ENCODE data around the gene GALNS. TPM values are rescaled to one million over a fixed set of nuclear protein-coding genes. Genes with fewer than 3 reads are reported as not detected.

The GALNS gene
- total RNA-seq, 1 experiment from 2014 or later = 7.4 TPM

DNA sequence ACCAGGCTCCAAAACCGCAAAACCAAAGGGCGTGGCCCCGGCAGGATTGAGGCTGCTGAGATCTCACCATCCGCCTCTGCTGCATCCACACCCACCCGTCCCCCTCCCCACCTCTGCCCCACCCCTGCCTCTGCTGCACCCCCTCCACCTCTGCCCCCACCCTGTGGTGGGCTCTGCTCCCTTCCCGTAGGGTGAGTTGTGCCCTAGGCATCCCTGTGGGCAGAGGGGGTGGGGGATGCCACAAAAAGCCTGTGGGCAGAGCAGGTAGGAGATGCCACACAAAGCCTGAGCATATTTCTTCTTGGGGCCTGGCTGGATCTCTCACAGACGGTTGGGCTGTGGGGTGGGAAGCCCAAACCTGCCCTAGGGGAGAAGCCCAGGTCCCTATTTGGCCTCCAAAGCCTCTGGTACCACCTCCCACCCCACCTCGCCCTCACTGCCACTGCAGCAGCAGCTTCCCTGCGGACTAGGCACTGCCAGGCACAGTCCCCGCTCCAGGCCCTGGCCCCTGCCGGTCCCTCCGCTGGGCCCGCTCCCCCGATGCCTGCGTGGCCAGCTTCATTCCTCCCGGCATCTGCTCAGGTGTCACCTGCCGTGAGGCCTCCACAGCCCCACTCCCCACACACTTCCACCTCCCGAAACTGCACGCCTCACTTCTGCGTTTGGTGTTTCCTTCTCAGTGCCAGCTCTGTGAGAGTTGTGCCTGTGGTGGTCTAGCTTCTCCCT lies 21.0 kb upstream of the GALNS start:
- DNase-seq (ENCODE audit: low read depth) = no peak

GRCh38 chr16:88876942-88877526 lies 20.3 kb upstream of the GALNS start:
- no peak for DNase-seq (ENCODE audit: low read depth)

- DNase-seq (ENCODE audit: low read depth) = no peak
Measured at GRCh38 chr16:88875703-88876234, 19.0 kb upstream of the GALNS start.

DNA sequence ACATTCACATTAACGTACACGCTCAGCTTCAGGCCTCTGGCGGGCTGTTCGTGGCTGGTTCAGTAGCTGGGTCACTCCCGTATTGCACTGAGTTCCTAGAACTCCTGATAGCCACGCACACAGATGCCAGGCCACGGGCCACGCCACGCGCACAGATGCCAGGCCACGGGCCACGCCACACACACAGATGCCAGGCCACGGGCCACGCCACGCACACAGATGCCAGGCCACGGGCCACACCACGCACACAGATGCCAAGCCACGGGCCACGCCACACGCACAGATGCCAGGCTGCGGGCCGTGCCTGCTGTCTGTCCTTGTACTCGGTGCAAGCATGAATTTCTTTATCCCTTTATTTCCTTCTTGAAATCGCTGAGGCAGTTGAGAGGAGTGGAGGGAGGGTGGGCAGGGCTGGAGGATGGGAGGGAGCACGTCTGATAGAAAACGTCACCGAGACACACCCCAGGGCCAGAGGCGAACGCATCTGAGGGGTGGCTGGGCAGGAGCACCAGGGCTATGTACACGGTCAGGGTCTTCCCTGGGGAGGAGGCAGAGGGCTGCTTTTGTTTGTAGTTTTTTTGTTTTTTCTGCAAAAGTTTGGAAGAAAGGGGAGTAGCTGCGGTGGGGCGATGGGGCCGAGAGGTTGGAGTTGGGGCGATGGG lies 18.3 kb upstream of the GALNS start:
- no peak for DNase-seq (ENCODE audit: low read depth)

DNA sequence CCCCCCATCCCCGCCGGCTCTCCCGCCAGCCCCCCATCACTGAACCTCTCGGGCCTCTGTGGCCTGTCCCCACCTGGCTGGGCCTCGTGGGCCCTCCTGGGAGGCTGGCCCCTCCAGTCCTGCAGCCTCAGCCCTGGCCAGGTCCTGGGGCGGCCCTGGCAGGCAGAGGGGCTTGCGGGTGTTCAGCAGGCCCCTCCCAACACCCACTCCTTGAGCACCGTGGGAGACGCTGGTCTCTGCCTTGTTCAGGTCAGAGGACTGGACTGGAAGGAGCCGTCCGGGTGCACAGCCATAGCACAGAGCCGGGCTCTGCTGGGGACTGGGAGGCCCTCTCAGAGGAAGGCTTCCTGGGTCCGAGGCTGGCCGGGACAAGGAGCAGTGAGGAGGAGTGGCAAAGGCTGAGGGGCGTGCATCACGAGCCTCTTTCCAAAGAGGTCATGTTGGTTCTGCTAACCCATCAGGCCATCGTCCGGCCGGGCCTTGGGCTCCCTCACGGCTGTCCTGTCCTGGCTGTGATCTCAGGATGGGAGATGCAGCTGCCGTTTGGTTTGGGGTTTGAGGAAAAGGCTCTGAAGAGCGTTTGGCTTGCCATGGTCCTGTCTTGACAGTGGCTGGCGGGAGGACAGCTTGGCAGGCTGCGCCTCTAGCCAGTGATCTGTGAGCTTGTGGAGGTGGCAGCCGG lies 16.0 kb upstream of the GALNS start:
- DNase-seq (ENCODE audit: low read depth) = no peak

DNA sequence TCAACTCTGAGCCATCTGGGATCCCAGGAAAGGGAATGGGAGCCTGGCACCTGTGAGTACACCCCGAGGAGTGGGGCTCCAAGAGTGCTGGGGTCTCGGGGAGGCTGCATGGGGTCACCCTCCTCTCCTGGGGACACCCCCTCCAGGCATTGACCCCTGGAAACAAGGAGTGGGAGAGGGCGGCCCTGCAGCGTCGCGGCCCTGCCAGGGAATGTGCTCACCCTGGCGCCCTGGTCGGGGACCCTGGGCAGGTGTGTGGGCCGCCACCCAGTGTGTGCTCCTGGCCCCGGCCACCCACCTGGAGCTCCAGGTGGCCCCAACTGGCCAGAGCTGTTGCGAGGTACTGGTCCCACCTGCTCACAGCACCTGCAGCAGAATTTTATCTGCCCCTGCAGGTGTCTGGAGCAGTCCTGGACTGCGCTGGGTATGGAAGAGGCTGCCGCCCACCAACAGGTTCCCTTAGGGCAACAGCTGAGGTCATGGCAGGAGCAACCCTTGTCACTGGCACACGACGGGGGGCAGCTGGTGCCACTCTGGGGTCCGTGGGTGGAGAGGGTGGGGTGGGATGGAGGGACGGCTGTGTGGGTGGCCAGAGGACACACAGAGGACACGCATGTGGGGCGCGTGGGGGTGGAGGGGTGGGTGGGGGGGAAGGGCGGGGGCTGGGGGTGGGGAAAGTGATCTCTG lies 15.1 kb upstream of the GALNS start:
- DNase-seq (ENCODE audit: low read depth) = no peak

DNA sequence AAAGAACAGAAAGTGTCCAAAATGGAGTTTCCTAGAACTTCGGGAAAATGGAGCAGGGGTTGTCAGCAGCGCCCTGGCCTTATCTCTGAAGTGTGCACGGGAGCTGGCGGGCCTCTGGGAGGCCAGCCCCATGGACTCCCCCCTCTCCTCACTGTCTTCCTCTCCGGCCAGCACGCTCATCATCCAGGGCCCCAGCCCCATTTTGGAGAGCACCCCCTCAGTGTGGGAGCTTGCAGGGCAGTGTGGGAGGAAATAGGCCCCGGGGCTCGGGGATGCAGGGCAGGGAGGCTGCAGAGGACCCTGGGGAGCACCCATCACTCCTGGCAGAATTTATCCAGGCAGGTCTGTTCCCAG lies 14.6 kb upstream of the GALNS start:
- DNase-seq (ENCODE audit: low read depth) = no peak

DNA sequence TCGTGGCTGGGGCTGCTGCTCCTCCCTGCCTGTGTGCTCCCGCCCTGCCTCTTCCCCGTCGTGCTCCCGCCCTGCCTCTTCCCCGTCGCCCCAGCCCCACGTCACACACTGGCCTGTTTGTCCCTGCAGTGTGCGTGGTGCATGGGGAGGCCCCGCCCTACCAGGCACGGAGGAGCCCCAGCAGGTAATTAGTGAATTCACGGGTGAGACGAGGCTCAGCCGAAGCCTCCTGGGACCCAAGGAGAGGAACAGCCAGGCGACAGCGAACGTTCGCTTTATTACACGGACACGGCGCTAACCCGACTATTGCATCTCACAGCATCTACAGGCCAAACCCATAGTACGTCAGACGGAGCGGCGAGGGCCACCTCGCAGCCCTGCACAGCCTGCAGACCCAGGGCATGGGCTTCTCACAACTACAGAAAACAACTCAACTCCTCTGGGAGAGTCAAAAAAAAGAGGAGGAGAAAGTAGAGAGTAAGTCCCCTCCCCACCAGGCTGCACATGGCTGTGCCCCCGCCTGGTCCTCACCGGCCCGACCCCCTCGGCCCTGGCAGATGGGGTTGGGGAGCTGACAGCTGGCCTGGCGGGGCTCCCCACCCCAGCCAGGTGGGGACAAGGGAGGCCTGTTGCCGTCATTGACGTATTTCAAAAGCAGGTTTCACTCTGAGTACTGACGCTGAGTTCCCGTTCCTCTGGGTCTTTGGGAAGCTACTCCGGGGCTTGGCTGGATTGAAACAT lies 14.0 kb upstream of the GALNS start:
- DNase-seq (ENCODE audit: low read depth) = no peak

DNA sequence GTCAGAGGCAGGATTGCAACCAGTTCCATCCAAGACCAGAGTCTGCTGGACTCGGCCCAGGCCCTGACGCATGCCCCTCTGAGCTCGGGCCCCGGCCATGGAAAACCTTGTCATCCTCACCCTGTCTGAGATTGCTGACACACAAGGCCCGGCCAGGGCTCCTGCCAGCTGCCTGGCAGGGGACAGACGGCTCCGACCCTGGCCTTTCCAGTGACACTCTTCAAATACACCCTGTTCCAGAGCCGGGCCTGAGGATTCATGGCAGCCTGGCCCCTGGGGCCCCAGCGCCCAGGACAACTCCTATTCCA lies 12.9 kb upstream of the GALNS start:
- DNase-seq (ENCODE audit: low read depth) = no peak

DNA sequence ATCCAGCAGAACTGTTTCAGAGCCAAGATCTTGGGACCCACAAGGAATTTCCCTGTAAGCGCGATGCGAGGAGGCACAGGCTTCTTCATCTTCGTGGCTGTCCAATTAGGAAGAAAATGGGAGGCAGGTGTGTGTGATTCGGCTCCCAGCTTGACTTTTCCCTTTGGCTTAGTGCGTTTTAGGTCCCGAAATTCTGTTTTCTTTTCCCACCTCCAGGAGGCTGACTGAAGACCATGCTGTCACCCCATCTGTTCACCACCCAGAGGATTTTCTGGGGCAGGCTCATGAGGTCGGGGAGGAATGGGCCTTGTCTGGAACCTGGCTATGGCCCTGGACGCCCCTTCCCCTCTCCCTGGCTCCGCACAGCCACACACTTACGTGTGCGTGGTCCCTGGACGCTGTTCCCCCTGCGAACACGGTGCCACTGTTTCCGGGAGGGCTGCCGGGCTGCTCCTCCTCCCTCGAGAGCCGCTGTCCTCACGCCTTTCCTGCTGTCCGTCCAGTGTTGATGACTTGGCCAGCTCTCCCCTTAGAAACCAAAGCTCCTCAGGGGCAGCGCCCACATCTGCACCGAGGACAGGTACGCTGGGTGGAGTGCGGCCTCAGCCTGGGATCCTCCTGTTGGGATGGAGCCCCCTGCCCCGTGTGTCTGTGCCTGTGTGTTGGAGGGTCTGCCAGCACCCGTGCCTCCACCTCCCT lies 12.4 kb upstream of the GALNS start:
- DNase-seq (ENCODE audit: low read depth) = no peak

GRCh38 chr16:88867581-88868246 lies 11.0 kb upstream of the GALNS start:
- no peak for DNase-seq (ENCODE audit: low read depth)

DNA sequence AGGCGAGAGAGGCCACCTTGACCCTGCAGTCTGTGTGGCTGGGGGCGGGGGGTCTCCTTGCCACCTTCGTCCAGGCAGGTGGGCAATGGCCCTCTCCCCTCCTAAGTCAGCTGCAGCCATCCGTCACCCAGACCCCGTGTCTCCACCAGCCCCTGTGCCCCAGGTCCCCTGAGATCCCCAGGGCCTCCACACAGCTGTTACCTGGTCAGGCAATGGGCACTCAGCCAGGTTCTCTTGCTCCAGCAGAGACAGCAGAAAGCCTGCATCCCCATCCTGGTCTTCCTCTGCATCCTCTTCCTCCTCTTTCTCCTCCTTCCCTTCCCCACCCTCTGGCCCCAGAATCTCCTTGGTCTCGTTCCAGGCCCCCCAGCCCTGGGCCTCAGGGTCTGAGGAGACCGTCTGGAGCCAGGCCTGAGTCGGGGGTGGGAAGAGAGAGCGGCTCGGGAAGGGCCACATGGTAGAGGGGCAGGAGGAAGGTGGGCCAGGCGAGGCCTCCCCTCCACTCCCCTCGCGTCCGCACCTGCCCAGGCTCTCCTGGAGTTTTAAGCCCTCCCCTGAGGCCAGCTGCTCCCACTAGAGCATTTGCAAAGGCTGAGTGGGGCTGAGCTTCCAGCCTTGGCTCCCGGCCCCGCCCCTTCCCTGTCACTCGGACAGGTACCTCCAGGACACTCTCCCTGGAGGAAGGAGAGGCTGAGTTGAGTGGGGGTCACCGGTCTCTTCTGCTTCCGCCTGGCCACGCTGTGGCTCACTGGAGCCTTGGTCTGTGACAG lies 9.6 kb upstream of the GALNS start, which contains the start of gene PABPN1L:
PABPN1L (minus strand) TSS at position 510 of the 770 bp plus-strand sequence; CDS start at position 456, 54 bp downstream.
- DNase-seq (ENCODE audit: low read depth) = no peak

- no peak for DNase-seq (ENCODE audit: low read depth)
Measured at GRCh38 chr16:88865742-88866141, 9.0 kb upstream of the GALNS start.

- DNase-seq (ENCODE audit: low read depth) = no peak
Measured at GRCh38 chr16:88865310-88865709, 8.6 kb upstream of the GALNS start.

DNA sequence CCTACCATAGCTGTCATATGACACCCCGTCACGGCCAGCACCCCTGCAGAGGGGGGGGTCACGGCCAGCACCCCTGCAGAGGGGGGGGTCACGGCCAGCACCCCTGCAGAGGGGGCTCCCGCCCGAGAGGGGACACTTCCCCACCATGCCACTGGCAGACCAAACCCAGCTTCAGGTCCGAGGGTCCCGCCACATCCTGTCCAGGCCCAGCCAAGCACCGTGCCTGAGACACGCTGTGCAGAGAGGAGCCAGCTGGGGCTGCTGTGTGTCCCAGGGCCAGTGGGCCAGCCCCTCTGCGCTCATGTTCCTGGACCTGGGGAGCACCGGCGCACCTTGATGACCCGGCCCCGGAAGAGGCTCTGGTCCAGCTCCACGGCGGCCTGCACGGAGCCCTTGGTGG lies 7.8 kb upstream of the GALNS start:
- no peak for DNase-seq (ENCODE audit: low read depth)

- DNase-seq (ENCODE audit: low read depth) = no peak
Measured at GRCh38 chr16:88864099-88864498, 7.4 kb upstream of the GALNS start.

DNA sequence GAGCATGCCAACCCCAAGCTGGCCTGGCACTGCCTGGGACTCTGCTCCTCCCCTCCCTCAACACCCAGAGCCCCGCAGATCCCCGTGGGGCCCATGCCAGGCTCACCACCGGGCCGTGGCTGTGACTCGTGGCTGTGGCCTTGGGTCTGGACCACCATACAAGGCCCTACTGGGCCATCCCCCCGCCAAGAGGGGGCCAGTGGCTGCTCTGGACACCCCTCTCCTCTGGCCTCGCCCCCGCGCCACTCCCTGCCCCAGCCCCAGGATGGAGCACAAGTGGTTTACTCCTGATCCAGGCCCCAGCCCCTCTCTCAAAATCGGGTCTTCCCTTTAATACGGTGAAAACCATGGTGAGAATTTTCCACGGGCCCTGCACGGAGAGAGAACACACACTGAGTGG lies 6.7 kb upstream of the GALNS start:
- no peak for DNase-seq (ENCODE audit: low read depth)

DNA sequence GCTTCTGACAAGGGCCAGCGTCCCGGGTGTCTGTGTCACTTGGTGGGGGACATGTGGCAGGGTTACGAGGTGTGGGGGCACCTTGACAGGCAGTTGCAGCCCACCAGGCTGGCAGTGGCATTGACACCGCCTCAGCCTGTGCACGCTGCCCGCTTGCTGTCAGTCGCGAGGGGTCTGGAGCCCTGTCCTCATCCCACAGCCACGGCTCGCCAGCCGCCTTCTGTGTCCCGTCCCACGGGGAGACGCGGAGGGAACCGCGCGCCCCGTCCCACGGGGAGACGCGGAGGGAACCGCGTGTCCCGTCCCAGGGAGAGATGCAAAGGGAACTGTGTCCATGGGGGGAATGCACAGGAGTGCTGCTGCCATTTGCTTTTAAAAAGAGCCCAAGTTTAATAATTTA lies 6.2 kb upstream of the GALNS start:
- no peak for DNase-seq (ENCODE audit: low read depth)

DNA sequence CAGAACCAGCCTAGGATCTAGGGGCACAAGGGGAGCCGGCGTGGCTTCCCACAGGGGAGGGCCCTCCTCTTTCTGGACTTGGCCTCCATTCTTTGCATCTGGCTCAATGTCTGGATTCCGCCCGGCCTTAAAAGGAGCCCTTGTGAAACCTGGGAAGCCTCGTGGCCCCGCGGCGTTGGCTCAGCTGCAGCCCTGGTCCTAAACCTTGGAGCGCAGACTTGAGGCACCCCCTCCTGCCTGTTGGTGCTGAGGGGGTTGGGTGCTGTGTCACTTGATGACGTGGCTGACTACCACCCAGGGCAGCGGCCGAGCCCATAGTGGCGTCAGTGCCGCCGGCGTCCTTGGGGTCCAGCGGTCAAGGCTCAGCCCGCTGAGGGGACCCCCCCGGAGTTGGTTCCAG lies 4.6 kb upstream of the GALNS start:
- no peak for DNase-seq (ENCODE audit: low read depth)
